HEK293T (cell line): ENCODE measurements around the gene ASF1B.

ENCODE experiments used
- CTCF ChIA-PET: fragments of 350-600 bp; formaldehyde crosslinking; extraction: SDS; loops from one replicate; lab custom pipeline; 2021; ENCODE audit warnings: antibody characterized with exemption, inconsistent platforms; lab: Yijun Ruan, JAX
- POLR2A ChIA-PET: fragments of 350-600 bp; formaldehyde crosslinking; extraction: SDS; loops from one replicate; lab custom pipeline; 2020; ENCODE audit warnings: antibody characterized with exemption, inconsistent platforms; lab: Yijun Ruan, JAX
- DNase-seq: peaks from one replicate; pipeline ENCODE4 v3.0.0; 2012; ENCODE audit warnings: mixed read lengths; ENCODE audit errors: extremely low spot score
- ARNT ChIP-seq: fragments of 450-650 bp; IDR thresholded peaks from 2 replicates; pipeline ENCODE4 v1.6.1; 2017; ENCODE audit warnings: mild to moderate bottlenecking
- BHLHE40 ChIP-seq: fragments of 450-650 bp; IDR thresholded peaks from 2 replicates; pipeline ENCODE4 v1.6.1; 2016; ENCODE audit warnings: mild to moderate bottlenecking, moderate library complexity, borderline replicate concordance
- CTBP1 ChIP-seq: fragments of 450-650 bp; IDR thresholded peaks from 2 replicates; pipeline ENCODE4 v1.6.1; 2016; ENCODE audit warnings: borderline replicate concordance
- ELF4 ChIP-seq: fragments of 450-650 bp; IDR thresholded peaks from 2 replicates; pipeline ENCODE4 v1.6.1; 2017; ENCODE audit warnings: antibody characterized with exemption
- FOXA1 ChIP-seq: fragments of 450-650 bp; IDR thresholded peaks from 2 replicates; pipeline ENCODE4 v1.6.1; 2016; ENCODE audit warnings: mild to moderate bottlenecking
- FOXK2 ChIP-seq: fragments of 450-650 bp; IDR thresholded peaks from 2 replicates; pipeline ENCODE4 v1.6.1; 2016; ENCODE audit warnings: mild to moderate bottlenecking
- FOXM1 ChIP-seq: fragments of 450-650 bp; IDR thresholded peaks from 2 replicates; pipeline ENCODE4 v1.6.1; 2017; ENCODE audit warnings: mild to moderate bottlenecking, borderline replicate concordance
- HDGF ChIP-seq: fragments of 450-650 bp; IDR thresholded peaks from 2 replicates; pipeline ENCODE4 v1.6.1; 2017; ENCODE audit warnings: antibody characterized with exemption, borderline replicate concordance
- L3MBTL2 ChIP-seq: fragments of 450-650 bp; conservative IDR thresholded peaks from 2 replicates; pipeline ENCODE4 v1.6.1; 2016; ENCODE audit warnings: mild to moderate bottlenecking
- LEF1 ChIP-seq: fragments of 450-650 bp; IDR thresholded peaks from 2 replicates; pipeline ENCODE4 v1.6.1; 2017; ENCODE audit warnings: mild to moderate bottlenecking, borderline replicate concordance
- NFRKB ChIP-seq: fragments of 450-650 bp; IDR thresholded peaks from 2 replicates; pipeline ENCODE4 v1.6.1; 2016; ENCODE audit warnings: mild to moderate bottlenecking, moderate library complexity
- SP1 ChIP-seq: fragments of 450-650 bp; IDR thresholded peaks from 2 replicates; pipeline ENCODE4 v1.6.1; 2017
- SUZ12 ChIP-seq: fragments of 450-650 bp; IDR thresholded peaks from 2 replicates; pipeline ENCODE4 v1.6.1; 2016; ENCODE audit warnings: mild to moderate bottlenecking
- TARDBP ChIP-seq: fragments of 450-650 bp; IDR thresholded peaks from 2 replicates; pipeline ENCODE4 v1.6.1; 2016
- ZNF384 ChIP-seq: fragments of 450-650 bp; IDR thresholded peaks from 2 replicates; pipeline ENCODE4 v1.6.1; 2016
- TF ChIP-seq, protein P1 (sequence below): fragments of 450-650 bp; IDR thresholded peaks from 2 replicates; pipeline ENCODE4 v1.6.1; 2016

ASF1B gene

DNA sequence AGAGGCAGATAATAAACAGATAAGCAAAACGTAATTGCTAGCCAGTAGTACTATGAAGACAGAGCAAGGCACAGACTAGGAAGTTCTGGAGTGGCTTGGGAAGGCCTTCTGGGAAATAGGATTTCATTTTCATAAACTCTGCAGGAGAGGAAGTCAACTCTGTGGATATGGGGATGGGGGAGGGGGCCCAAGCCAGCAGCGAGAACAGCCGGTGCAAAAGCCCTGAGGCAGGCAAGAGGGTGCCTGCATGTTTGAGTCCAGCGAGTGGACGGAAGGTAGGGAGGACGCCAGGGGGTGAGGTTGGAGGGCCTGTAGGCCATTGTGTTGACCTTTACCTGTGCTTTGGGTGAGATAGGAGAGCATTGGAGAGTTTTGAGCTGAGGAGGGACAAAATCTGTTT lies 9.0 kb upstream of the ASF1B start:
- CTCF ChIA-PET = interaction anchor here (0.7 to 1.9 kb wide), 2 partner anchors 9 to 291 kb away, joined by 3 to 6 read pairs; partner anchors contain the start of gene ASF1B
- TF ChIP-seq SP1 (no peak), ARNT (no peak), LEF1 (no peak), HDGF (no peak), NFRKB (no peak), BHLHE40 (no peak)
- no peak for DNase-seq
- POLR2A ChIA-PET = interaction anchor here (2.3 kb wide), 1 partner anchor 9 kb away, joined by 18 read pairs; the partner anchor contains the start of gene ASF1B

DNA sequence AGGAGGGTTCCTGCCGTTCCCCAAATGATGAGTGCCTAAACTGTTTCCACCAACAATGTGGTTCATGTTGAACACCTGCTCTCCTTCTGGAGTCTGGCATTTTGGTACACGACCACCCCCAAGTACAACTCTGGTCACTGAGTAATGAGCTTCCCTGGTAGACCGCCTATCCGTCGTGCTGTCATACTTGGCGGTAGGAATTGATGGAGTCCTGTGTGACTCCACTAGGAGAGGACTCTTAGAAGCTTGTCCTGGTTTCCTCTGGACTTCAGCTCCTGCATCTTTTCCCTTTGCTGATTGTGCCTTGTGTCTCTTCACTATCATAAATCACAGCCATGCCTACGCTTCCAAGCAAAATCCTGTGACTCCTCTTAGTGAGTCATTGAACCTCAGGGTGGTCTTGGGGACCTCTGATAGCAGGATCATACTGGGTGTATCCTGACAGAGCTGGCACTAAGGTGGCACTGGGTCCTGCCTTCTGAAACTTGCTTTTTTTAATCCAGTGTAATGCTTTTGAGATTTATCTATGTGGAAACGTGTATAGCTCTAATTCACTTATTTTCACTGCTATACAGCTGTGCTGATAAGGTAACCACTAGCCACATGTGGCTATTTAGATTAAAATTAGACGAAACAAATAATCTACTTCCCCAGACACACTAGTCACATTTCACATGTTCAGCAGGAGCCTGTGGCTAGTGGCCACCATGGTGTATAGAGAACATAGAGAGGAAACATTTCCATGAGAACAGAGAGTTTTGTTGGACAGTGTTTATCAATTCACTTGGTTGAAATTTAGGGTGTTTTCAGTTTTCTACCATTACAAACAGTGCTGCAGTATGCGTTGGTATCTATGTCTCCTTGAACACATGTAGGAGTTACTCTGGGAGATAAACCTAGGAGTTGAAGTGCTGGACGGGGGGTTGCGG lies 6.1 kb upstream of the ASF1B start:
- TF ChIP-seq ZNF384 (no peak), SUZ12 (no peak), FOXM1 (no peak), HDGF (no peak), CTBP1 (no peak), SP1 (no peak), ELF4 (no peak), TARDBP (no peak), BHLHE40 (no peak), FOXA1 (no peak), FOXK2 (no peak), LEF1 (no peak), L3MBTL2 (no peak), NFRKB (no peak), ARNT (no peak)
- TF ChIP-seq, protein P1, sequence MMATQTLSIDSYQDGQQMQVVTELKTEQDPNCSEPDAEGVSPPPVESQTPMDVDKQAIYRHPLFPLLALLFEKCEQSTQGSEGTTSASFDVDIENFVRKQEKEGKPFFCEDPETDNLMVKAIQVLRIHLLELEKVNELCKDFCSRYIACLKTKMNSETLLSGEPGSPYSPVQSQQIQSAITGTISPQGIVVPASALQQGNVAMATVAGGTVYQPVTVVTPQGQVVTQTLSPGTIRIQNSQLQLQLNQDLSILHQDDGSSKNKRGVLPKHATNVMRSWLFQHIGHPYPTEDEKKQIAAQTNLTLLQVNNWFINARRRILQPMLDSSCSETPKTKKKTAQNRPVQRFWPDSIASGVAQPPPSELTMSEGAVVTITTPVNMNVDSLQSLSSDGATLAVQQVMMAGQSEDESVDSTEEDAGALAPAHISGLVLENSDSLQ = no peak
- DNase-seq = no peak
- ChIA-PET POLR2A (interaction anchor here (0.6 to 1.1 kb wide), 2 partner anchors 19 to 296 kb away, joined by 3 read pairs; no protein-coding TSS in a partner anchor), CTCF (no interaction called here)

DNA sequence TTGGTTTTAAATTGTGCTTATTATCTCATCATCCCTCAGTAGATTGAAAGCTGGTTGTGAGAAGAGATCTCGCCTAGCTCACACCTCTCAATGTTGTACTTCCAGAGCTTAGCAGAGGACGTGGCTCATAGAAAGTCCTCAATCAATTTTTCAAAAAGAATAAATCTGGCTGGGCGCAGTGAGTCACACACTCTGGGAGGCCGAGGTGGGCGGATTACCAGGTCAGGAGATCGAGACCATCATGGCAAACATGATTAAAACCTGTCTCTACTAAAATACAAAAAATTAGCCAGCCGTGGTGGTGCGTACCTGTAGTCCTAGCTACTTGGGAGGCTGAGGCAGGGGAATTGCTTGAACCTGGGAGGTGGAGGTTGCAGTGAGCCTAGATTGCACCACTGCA lies 4.7 kb upstream of the ASF1B start:
- DNase-seq = no peak
- TF ChIP-seq L3MBTL2 (no peak), TARDBP (no peak), CTBP1 (no peak), BHLHE40 (no peak), NFRKB (no peak), ARNT (no peak), LEF1 (no peak), ZNF384 (no peak), FOXM1 (no peak), HDGF (no peak), FOXA1 (no peak), SP1 (no peak), FOXK2 (no peak)
- TF ChIP-seq, protein P1 = no peak
- ChIA-PET POLR2A (interaction anchor here (0.6 kb wide), 1 partner anchor 266 kb away, joined by 4 read pairs; no protein-coding TSS in a partner anchor), CTCF (interaction anchor here (2.0 kb wide), 1 partner anchor 207 kb away, joined by 7 read pairs; no protein-coding TSS in a partner anchor)

DNA sequence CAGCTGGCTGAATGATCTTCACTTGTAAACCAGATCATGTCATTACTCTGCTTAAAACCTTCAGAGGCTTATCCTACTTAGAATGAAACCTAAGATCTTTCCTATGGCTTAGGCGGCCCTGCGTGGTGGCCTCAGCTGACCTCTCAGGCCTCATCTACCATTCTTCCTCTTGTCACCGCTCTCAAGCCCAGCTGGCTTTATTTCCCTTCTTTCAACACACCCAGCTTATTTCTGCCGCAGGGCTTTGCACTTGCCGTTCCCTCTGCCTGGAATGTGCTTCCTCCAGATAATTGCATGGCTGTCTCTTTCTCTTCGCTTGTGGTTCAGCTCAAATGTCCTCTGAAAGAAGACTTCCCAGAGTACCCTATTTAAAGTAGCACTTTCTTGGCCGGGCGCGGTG lies 3.6 kb upstream of the ASF1B start:
- TF ChIP-seq ZNF384 = no peak
- 0 out of 2 replicates have a peak, but pooled peaks have one; percentile 18 for TF ChIP-seq CTBP1
- POLR2A ChIA-PET = interaction anchor here (1.0 kb wide), 1 partner anchor 21 kb away, joined by 3 read pairs; no protein-coding TSS in a partner anchor
- no peak for DNase-seq
- CTCF ChIA-PET = interaction anchor here (0.5 to 2.0 kb wide), 4 partner anchors 8 to 209 kb away, joined by 3 to 9 read pairs (median 5); no protein-coding TSS in a partner anchor

DNA sequence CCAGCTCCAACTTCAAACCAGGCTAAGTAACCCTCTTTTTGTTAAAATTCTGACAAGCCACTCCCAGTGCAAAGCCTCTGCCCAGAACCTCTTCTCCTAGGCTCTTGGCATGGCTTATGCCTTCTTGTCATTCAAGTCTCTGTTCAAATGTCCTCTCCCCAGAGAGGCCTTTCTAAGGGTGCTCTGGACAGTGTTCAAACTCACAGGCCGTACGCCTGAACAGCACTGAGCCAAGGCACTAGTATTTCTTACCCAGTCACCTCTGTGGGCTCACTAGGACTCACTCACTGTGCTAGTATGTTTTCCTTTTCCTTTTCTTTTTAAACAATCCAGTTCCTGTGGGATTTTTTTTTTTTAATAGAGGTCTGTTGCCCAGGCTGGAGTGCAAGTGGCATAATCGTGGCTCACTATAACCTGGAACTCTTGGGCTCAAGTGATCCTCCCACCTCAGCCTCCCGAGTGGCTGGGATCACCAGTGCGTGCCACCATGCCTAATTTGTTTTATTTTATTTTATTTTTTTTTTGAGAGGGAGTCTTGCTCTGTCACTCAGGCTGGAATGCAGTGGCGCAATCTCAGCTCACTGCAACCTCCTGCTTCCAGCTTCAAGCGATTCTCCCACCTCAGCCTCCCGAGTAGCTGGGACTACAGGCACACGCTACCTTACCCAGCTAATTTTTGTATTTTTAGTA lies 2.3 kb upstream of the ASF1B start:
- CTCF ChIA-PET = interaction anchor here (1.4 kb wide), 1 partner anchor 9 kb away, joined by 9 read pairs; no protein-coding TSS in a partner anchor
- TF ChIP-seq L3MBTL2 = no peak
- TF ChIP-seq FOXA1 = no peak
- TF ChIP-seq, protein P1 = peak; percentile 52; the same call in 1 of the 2 replicates
- no peak for TF ChIP-seq SUZ12
- DNase-seq = no peak
- POLR2A ChIA-PET = no interaction called here
